ENCODE measurements around the gene ATG9B. TPM values are rescaled to one million over a fixed set of nuclear protein-coding genes. Genes with fewer than 3 reads are reported as not detected.

The ATG9B gene
- polyA plus RNA-seq, 2 of the 4 experiments (the other 2 are of a cell fraction), result 0.06 to 0.23 TPM

DNA sequence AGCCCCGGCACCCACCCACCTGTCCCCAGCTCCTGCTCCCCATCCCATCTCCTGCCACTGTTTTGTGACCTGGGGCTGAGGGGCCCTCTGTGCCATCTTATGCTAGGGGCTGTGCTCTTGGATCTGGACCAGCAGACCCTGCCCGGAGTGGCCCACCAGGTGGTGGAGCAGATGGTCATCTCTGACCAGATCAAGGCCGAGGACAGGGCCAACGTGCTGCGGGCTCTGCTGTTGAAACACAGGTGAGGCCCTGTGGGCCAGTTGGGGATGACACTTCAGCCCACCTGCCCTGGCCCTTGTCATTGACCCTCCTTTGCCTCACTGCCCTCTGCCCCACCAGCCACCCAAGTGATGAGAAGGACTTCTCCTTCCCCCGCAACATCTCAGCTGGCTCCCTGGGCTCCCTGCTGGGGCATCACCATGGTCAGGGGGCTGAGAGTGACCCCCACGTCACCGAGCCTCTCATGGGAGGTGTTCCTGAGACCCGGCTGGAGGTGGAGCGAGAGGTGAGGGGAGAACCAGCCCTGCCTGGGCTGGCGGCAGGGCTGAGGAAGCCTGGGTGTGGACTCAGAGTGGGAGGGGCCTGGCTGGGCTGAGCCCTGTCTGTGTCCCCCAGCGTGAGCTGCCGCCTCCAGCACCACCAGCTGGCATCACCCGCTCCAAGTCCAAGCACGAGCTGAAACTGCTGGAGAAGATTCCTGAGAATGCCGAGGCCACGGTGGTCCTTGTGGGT, 45.7 kb upstream of the ATG9B start:
- no peak for FAIRE-seq

GRCh38 chr7:151068069-151068773, 43.9 kb upstream of the ATG9B start:
- 92% methylated on average over 12 of the region's 12 CpGs for WGBS (ENCODE audit: missing lambda C conversion rate)
- FAIRE-seq (no peak), DNase-seq (ENCODE audit: low read depth in 1 of 2, low spot score in 1 of 2) (no peak), ATAC-seq (no peak)
- H3K4me3 ChIP-seq, result no peak overlapping the region
- TF ChIP-seq KDM5A (IDR thresholded peaks at IDR 0.05), result no peak
- no peak for TF ChIP-seq CBX8 (IDR thresholded peaks at IDR 0.05)
- no peak for TF ChIP-seq HDAC2 (IDR thresholded peaks at IDR 0.05)
- no peak for TF ChIP-seq NFE2L2 (conservative IDR thresholded peaks at IDR 0.05; ENCODE audit: low read length)
- TF ChIP-seq ZSCAN20 (CRISPR knock-in tag; IDR thresholded peaks at IDR 0.05), result no peak
- no peak for TF ChIP-seq EHF (CRISPR knock-in tag; IDR thresholded peaks at IDR 0.05)
- no peak for TF ChIP-seq NPAS2 (CRISPR knock-in tag; IDR thresholded peaks at IDR 0.05; ENCODE audit: borderline replicate concordance)
- CTCF ChIA-PET, result interaction anchor here (0.7 to 4.6 kb wide), 9 partner anchors 9 to 100 kb away, joined by 3 to 21 read pairs (median 3); partner anchors contain the start of genes AGAP3, FASTK, GBX1 and TMUB1
- POLR2A ChIA-PET, result interaction anchor here (1.1 kb wide), 2 partner anchors 13 to 17 kb away, joined by 3 read pairs; partner anchors contain the start of gene FASTK
- H3K4me1 ChIP-seq, result peaks cover 20% of the 10 kb centered on the region
- H3K27ac ChIP-seq, result no peak overlapping the region
- no peak overlapping the region for H3K4me2 ChIP-seq
- H3K9me3 ChIP-seq, result no peaks in the 10 kb centered on the region

More for the DNA sequence above, 45.7 kb upstream of the ATG9B start:
- no peak overlapping the region for H3K4me2 ChIP-seq
- no peak for ATAC-seq
- no peak for DNase-seq (ENCODE audit: low read depth in 1 of 2, low spot score in 1 of 2)
- ChIA-PET POLR2A (interaction anchor here (1.3 kb wide), 1 partner anchor 8 kb away, joined by 6 read pairs; no protein-coding TSS in a partner anchor), CTCF (interaction anchor here (0.9 to 8.6 kb wide), 5 partner anchors 7 to 21 kb away, joined by 3 to 64 read pairs (median 5); partner anchors contain the start of genes FASTK and TMUB1)
- no peaks in the 10 kb centered on the region for H3K9me3 ChIP-seq
- WGBS (ENCODE audit: missing lambda C conversion rate), result 94% methylated on average over 16 of the region's 17 CpGs
- H3K4me1 ChIP-seq, result peaks cover 2% of the 10 kb centered on the region; the same call in 1 of the 3 replicates
- H3K4me3 ChIP-seq, result no peak overlapping the region
- H3K27ac ChIP-seq, result no peak overlapping the region
- no peak for TF ChIP-seq SREBF2 (IDR thresholded peaks at IDR 0.05)
- no peak for TF ChIP-seq POLR2A (IDR thresholded peaks at IDR 0.05; ENCODE audit: low read length)
- no peak for TF ChIP-seq KDM1A (IDR thresholded peaks at IDR 0.05; ENCODE audit: low read depth)
- no peak for TF ChIP-seq CHD2 (IDR thresholded peaks at IDR 0.05; ENCODE audit: low read length, partially characterized antibody)
- TF ChIP-seq, protein P1, sequence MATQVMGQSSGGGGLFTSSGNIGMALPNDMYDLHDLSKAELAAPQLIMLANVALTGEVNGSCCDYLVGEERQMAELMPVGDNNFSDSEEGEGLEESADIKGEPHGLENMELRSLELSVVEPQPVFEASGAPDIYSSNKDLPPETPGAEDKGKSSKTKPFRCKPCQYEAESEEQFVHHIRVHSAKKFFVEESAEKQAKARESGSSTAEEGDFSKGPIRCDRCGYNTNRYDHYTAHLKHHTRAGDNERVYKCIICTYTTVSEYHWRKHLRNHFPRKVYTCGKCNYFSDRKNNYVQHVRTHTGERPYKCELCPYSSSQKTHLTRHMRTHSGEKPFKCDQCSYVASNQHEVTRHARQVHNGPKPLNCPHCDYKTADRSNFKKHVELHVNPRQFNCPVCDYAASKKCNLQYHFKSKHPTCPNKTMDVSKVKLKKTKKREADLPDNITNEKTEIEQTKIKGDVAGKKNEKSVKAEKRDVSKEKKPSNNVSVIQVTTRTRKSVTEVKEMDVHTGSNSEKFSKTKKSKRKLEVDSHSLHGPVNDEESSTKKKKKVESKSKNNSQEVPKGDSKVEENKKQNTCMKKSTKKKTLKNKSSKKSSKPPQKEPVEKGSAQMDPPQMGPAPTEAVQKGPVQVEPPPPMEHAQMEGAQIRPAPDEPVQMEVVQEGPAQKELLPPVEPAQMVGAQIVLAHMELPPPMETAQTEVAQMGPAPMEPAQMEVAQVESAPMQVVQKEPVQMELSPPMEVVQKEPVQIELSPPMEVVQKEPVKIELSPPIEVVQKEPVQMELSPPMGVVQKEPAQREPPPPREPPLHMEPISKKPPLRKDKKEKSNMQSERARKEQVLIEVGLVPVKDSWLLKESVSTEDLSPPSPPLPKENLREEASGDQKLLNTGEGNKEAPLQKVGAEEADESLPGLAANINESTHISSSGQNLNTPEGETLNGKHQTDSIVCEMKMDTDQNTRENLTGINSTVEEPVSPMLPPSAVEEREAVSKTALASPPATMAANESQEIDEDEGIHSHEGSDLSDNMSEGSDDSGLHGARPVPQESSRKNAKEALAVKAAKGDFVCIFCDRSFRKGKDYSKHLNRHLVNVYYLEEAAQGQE (IDR thresholded peaks at IDR 0.05), result no peak
- no peak for TF ChIP-seq HOXB5 (CRISPR knock-in tag; IDR thresholded peaks at IDR 0.05)
- TF ChIP-seq, protein P2, sequence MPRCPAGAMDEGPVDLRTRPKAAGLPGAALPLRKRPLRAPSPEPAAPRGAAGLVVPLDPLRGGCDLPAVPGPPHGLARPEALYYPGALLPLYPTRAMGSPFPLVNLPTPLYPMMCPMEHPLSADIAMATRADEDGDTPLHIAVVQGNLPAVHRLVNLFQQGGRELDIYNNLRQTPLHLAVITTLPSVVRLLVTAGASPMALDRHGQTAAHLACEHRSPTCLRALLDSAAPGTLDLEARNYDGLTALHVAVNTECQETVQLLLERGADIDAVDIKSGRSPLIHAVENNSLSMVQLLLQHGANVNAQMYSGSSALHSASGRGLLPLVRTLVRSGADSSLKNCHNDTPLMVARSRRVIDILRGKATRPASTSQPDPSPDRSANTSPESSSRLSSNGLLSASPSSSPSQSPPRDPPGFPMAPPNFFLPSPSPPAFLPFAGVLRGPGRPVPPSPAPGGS (IDR thresholded peaks at IDR 0.05), result no peak

DNA sequence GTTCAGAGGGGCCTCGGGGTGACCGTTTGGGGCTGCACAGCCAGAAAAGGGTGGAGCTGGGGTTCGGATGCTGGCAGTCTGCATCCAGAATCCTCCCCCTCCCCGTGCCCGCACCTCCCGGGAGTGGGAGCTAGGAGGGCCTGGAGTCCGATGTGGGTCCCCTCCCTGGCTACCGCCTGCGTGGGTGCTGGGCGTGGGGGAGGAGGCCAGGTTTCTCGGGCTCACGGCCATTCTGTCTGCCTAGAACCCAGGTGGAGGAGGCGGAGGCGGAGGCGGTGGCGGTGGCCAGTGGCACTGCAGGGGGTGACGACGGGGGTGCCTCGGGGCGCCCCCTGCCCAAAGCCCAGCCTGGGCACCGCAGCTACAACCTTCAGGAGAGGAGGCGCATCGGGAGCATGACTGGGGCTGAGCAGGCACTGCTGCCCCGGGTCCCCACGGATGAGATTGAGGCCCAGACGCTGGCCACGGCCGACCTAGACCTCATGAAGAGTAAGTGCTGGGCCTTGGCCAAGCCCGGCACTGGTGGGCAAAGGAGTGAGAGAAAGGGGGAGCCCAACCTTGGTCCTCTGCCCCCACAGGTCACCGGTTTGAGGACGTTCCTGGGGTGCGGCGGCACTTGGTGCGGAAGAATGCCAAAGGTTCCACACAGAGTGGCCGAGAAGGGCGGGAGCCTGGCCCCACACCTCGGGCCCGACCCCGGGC, 42.1 kb upstream of the ATG9B start:
- ATAC-seq (no peak), DNase-seq (ENCODE audit: low read depth in 1 of 2, low spot score in 1 of 2) (no peak), FAIRE-seq (no peak)
- no peak overlapping the region for H3K4me2 ChIP-seq
- WGBS (ENCODE audit: missing lambda C conversion rate), result 90% methylated on average over 34 of the region's 39 CpGs
- no peak overlapping the region for H3K4me3 ChIP-seq
- no peaks in the 10 kb centered on the region for H3K9me3 ChIP-seq
- TF ChIP-seq POLR2A (IDR thresholded peaks at IDR 0.05; ENCODE audit: low read length) (no peak), NPAS2 (CRISPR knock-in tag; IDR thresholded peaks at IDR 0.05; ENCODE audit: borderline replicate concordance) (no peak), ZC3H11A (IDR thresholded peaks at IDR 0.05) (no peak), FOXS1 (CRISPR knock-in tag; IDR thresholded peaks at IDR 0.05) (no peak), NFE2L2 (conservative IDR thresholded peaks at IDR 0.05; ENCODE audit: low read length) (no peak), TP53 (CRISPR knock-in tag; IDR thresholded peaks at IDR 0.05) (no peak), HDAC2 (IDR thresholded peaks at IDR 0.05) (no peak), CHD4 (IDR thresholded peaks at IDR 0.05; ENCODE audit: borderline replicate concordance) (no peak)
- no peak overlapping the region for H3K27ac ChIP-seq
- CTCF ChIA-PET, result interaction anchor here (1.0 to 4.6 kb wide), 6 partner anchors 9 to 56 kb away, joined by 3 to 21 read pairs (median 4); partner anchors contain the start of genes FASTK and TMUB1
- POLR2A ChIA-PET, result interaction anchor here (1.1 kb wide), 1 partner anchor 14 kb away, joined by 4 read pairs; the partner anchor contains the start of gene FASTK
- peaks cover 27% of the 10 kb centered on the region for H3K4me1 ChIP-seq

Data from A549 (cell line).